GM21717 (cell line): ENCODE measurements around the gene FBLN5.

Source experiments
- ATAC-seq: cut with Tn5 transposase; IDR thresholded peaks from one replicate; pipeline ENCODE4 v1.9.1; 2021; ENCODE audit warnings: mild to moderate bottlenecking, moderate library complexity; ENCODE audit not compliant: unreplicated experiment

The FBLN5 gene, protein sequence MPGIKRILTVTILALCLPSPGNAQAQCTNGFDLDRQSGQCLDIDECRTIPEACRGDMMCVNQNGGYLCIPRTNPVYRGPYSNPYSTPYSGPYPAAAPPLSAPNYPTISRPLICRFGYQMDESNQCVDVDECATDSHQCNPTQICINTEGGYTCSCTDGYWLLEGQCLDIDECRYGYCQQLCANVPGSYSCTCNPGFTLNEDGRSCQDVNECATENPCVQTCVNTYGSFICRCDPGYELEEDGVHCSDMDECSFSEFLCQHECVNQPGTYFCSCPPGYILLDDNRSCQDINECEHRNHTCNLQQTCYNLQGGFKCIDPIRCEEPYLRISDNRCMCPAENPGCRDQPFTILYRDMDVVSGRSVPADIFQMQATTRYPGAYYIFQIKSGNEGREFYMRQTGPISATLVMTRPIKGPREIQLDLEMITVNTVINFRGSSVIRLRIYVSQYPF

DNA sequence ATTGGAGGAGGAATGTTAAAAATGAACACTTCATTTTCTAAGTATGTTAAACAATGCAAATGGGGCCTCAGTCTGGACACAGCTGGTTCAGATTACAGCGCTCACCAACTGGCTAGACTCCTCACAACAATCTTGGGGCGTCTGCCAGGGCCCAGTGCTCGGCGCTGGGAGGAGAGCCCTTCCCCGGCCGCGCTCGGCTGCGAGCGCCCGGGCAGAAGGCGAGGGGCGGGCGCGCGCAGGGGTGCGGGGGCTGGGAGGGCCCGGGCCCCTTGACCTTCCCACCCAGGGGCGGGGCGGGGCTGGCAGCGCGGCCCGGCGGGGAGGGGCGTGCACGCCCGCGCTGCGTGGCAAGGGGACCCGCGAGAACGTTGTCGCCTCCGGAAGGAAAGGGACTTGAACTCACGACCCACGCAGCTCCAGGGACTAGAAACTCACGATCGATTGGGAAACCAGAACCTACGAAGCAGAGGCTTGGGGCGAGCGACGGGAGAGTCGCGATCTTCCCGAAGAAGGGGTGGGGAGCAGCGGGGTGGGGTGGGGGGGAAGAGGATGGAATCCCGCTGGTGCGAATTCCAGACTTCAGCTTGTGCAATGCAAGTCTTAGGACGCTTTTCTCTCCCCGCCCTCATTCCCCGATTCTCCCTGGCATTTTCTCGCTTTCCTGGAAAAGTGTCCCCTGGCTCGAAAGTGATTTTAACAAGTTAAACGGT, at the start of gene FBLN5:
FBLN5 (minus strand) TSS at position 220 of the 710 bp plus-strand sequence. CDS start 465 bp downstream, outside the sequence.
- no peak for ATAC-seq

DNA sequence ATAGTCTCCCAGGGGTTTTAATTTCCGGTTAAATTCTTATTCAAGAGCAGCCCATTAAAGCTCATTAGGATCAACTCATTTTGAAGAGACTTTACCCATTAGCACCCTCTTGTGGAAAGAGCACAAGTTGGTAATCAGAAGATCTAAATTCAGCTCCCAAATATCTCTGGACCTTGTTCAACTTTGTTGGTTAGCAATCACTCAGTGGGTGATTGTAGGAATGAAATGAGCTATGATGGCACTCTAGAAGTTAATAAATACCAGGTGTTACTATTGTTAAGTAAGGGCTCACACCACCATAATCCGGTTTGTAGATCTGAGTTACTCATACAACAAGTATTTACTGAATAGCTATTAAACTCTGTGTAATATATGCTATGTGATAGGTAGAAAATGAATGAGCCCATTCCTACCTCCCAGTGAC, 49.5 kb upstream of the FBLN5 start:
- ATAC-seq, result no peak

DNA sequence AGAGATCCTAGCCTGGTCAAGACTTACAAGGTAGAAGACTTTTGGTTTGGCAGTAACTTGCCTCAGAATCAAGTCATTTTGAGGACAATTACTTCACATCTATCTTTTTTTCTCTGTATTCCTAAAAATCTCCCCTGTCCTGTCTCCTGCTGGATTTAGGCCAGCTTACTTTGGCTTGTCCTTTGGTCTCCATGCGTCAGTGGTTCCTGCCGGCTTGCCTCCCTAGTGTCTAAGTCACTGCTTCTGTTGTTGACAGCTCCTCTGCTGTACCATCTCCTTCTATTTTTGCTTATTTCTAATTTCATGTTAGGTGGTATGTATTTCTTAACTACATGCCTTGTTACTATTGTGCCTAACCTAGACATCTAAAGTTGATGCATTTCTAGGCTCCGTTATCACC, 39.7 kb upstream of the FBLN5 start:
- no peak for ATAC-seq

DNA sequence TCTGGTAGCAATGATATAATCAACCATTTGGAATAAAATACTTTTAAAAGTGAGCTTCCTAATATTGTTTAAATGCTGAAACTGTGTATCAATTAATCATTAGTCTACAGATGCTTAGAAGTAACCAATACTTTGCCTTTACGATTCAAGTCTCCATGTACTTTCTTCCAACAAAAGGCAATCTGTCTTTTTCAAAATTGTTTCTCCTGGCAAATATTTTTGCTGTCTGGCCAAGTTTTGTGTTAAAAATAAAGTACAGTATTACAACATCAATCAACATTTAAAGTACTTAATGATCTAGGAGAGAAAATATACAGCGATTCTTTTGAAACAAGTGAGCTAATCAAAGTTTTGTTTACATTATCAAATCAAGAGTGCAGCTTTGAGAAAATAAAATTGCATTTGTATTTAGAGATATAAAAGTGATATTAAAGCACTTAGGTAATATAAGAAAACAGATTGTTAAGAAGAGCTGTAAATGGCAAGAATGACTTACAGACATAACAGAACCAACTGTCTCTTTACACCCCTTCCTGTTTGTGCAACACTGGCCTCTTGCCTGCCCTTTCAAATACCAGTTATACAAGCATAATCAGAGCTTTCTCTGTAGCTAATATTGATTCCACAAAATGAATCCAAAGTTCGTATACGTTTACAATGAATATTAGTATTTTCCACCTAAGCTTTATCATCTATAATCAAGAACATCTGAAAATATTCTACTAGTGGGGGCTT, 38.2 kb upstream of the FBLN5 start:
- ATAC-seq, result no peak

DNA sequence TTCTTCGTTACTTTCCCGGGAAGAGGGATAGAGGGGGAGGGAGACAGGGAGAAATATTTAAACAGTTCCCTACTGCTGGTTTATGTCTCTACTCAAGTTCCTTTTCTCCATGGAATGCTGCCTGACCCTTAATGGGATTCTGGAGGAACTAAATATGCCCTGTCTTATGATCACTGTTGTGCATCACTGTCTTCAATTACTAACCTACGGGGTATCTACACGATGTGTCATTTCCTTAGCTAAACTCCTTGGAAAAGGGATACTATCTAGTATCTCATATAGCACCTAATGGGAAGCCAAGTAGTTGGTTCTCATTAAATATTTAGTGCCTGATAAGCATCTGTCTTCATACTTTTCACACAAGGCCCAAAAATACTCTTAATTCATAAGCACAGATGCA, 37.5 kb upstream of the FBLN5 start:
- ATAC-seq, result no peak

DNA sequence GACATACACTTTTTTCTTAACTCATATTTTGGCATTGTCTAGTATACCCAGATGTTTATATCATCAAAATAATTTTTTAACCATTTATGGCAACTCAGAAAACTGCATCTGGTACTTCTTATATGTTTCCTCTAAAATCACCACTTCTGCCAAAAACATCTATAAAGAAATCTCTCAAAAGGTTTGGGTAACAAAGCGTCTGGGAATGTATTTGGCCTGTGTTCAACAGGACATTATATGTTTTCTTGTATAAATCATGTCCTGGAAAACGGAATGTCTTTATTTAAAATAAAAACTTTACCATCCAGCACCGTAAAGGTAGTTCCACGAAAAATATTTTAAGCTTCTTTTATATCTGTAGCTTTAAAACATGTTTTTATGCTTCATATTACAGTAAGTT, 36.1 kb upstream of the FBLN5 start:
- ATAC-seq, result no peak

DNA sequence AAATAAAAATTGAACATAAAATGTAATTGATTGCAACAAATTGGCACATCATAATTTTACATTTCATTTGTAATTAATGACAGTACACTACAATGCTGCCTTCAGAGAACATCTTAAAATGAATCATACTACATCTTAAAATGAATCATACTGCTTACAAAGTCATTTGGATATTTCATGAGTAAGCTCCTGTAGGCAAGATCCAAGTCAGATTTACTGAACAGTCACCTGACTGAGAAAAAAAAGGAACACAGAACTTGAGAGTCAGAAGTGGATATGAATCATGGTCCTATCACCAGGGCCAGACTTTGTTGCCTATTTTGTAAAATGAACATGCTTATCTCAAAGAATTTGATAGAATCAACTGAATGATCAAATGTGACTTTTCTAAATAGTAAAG, 32.7 kb upstream of the FBLN5 start:
- ATAC-seq, result peak; percentile 73

DNA sequence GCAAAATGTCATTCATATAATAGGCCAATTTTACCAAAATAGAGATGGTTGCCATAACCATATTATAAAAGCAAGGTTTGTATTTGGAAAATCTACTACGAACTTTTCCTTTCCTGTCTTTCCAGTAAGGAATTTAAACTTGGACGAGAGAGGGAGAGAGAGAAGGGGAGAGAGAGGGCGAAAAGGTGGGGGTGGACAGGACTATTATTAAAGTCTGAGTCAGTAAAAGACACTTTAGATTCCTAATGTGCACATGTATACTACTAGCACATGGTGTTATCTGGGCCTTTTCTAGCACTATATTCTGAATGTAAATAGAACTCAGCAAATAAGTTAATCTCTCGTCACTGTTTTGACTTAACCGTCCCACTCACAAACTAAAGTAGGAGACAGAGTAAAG, 30.4 kb upstream of the FBLN5 start:
- ATAC-seq, result no peak

DNA sequence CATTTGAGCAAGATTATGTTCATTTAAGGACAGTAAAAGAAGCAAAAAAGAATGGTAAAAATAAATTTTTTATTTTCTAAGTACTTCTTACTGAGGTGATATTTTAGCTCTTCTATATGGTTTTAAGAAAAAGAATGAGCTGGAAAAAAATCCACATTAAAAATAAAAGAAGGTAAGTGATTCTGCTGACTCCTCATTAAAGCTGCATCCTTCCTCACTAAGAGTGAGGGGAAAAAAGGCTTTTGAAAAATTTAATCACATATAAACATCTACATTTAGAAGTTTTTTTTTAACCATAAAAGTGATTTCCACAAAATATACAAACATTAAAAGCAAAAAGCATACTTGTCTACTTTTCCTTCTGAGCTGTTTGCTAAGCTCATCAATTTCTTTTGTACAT, 28.3 kb upstream of the FBLN5 start:
- no peak for ATAC-seq

DNA sequence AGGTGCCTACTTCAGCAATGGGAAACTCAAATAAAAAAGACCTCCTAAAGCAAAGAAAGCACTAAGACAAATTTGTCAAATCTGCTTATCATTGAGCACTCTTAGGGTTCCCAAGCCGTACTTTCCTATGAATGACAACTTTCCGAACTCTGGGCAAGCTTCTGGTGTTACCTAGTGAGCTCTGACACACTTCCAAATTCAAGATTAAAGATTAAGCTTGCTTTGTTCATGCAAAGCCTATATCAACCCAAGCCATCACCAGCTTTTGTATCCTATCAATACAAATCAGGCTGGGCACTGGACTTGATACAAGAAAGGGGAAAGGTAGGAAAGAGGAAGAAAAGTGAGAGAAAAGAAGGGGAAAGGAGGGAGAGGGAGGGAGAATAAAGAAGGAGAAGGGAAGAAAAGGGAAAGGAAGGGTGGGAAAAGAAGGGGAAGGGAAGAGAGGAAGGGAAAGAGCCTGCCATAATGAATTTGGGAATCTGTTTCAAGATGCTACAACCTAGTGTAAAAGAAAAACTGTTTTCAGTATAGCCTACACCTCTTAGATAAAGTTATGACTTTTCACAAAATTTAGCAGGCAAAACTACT, 23.8 kb upstream of the FBLN5 start:
- no peak for ATAC-seq

DNA sequence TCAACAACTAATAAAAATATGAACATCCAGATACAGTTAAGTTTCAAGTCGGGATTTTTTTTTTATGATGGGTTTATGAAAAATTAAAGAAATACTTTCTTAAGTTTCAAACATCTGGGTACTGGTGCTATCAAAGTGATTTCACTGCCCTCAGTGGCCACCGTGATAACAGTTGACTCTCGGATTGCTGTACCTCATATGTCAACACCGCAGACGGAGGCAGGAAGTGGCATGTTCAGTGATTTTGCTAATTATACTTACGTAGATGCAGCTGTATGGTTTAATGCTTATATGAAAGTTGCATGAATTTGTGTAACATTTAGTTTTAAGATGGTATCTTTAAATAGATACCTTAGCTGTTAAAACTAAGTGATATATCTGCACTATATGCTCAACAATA, 20.8 kb upstream of the FBLN5 start:
- ATAC-seq, result no peak

DNA sequence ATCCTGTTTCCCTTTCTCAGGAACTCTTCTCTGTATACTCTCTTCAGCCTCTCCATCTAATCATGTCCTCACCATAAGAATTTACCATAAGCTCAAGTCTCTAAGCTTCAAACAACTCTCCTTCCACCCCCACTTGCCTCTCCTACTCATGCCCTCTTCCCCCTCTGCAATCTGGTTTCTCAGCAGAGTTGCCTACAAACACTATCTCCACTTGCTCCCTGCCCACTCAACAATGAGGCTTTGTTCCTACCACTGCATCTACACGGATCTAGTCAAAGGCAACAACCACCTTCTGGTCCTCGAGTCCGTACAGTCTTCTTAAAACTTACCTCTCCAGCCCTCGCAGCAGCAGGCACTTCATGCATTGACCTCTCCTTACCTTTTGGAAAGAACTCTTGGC, 17.2 kb upstream of the FBLN5 start:
- ATAC-seq, result no peak

DNA sequence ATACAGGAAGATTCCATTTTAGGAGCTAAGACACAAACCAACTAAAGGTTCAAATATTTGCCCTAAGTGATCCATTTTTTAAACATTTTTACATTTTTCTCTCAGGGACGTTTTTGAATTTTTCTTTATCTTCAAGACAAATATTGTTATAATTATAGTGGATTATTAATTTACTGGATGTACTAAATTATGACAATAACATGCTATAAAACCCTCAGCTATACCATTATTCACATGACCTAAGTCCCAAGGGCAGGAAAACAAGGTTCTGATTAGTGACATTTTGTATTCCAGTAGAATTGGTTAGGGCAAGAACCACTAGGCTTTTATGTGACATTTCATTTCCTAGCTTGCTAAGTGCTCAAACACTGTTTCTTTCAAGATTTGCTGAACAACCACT, 16.5 kb upstream of the FBLN5 start:
- no peak for ATAC-seq

DNA sequence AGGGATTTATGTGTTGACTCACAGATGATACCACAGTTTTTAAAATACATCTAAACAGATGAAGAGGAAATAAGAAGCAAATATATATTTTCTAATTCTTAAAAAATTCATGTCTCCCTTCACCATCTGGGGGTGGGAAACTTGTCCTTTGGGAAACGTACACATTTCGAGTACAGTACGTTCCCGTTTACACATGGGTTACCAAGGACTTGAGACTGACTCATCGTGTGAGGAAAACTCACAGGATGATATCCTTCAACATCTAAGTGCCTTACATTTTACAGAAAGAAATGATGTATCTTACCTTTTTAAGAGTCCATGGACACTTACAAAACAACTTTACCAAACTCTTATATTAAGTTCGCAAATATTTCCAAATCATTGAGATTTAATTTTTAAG, 16.0 kb upstream of the FBLN5 start:
- no peak for ATAC-seq

DNA sequence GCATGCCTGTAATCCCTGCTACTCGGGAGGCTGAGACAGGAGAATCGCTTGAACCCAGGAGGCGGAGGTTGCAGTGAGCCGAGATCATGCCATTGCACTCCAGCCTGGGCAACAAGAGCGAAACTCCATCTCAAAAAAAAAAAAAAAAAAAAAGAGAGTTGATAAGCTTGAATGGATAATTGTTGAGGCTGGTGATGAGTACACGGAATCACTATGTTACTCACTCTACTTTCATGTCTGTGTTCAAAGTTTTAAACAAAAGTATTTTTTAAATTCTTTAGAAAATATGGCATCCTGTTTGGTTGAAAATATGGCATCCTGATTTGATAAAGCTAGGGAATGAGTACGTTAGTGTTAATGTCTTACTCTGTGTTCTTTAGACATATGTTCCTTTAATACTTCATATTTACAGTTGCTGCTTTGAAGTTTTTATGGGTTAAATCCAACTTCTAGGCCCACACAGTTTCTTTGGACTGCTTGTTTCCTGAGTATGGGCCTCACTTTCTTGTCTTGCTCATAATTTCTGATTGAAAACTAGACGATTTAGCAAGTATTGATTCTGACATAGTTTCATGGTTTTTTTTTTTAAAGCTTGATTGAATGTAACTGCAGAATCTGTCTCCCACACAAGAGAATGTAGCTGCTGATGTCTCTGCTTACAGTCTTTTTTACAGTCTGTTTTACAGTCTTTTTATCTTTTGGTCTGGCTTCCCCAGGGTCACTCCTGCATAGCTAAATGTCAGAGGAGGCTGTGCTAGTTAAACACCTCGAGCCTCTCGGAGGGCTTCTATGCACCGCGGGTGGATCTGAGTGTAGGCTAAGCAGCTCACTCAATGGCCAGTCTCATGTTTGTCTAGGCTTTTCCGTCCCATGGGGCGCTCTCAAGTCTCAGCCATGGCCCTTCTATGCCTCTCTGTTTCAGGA, 14.1 kb upstream of the FBLN5 start:
- no peak for ATAC-seq

DNA sequence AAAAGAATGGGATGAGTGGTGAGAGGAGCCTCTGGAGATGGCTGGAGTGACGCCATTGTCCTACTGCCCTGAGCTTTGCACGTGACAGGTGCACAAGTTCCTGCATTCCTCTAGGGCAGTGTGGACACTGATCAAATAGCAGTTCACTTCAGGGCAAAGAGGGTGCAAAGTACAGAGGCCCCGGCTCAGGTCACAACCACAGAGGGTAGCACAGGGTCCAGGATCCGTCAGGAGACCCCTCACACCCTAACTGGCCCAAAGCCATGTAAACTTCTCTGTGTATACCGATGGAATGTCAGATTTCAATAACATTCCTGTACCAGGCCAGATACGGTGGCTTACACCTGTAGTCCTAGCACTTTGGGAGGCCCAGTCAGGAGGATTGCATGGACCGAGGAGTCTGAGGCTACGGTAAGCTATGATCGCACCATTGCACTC, 10.4 kb upstream of the FBLN5 start:
- ATAC-seq, result no peak

DNA sequence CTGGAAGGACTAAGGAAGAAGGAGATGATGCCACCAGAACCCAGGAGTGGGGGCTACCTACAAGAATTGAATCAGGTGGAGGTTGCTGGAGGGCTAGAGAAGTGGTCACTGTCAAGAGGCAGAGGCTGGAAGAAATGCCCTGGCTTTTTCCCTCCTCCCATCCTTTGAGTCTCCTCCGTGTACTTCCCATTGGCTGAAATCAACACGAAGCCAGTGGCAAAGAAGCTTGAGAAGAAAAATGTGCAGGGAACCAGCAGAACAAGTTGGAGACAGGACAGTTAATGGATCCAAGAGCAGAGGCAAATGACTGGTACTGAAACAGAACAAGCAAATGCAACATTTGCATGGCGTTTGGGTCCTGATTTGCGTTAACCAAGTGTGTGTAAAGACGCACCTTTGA, 9.1 kb upstream of the FBLN5 start:
- no peak for ATAC-seq

DNA sequence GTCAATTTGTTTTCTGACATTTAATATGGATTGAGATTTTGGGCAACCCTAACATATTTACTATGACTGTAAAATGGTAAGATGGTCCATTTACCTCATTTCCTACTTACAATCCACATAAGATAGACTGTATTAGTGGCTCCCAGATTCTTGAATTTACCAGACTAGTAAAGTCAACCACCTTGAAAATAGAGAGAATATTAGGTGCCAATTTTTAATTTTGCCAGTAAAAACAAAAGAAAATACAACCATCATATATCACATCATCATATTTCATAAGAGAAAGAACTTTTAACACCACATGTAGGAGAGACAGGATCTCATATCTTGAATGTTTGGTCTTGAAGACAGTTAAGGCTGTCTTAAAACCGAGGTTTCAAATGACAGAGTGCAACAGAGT, 7.7 kb upstream of the FBLN5 start:
- no peak for ATAC-seq

DNA sequence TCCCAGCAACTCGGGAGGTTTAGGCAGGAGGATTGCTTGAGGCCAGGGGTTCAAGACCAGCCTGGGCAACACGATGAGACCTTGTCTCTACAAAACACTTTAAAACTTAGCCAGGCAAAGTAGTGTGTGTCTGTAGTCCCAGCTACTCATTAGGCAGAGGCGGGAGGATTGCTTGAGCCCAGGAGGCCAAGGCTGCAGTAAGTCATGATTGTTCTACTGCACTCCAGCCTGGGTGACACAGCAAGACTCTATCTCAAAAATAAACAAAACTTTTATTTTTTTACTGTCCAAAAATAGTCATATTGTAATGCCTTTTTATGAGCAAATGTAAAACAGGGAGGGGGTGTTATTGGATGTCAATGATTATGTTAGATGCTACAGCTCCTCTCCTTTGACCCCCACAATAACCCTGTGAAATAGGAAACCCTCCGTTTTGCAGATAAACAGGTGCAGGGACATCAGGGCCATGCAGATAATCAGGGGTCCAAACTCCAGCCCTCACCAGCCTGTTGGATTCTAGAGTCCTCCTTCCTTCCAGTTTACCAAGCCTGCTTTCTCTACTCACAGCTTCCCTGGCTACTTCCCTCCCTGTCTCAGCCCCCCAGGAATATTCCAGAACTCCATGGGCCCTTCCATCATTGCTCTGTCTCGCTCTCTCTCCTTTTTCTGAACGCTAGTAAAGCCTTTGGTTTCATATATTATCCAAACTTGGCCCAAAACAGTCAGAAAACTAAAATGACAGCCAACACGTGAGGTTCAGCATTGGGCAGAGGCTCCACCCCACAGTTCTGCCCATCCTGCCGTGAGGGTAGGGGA, 5.9 kb upstream of the FBLN5 start:
- ATAC-seq, result no peak
